HG03460 (cell line): ENCODE data around the gene ATXN1.

Source experiments
- ATAC-seq: cut with Tn5 transposase; IDR thresholded peaks from one replicate; pipeline ENCODE4 v1.9.1; 2021; ENCODE audit not compliant: unreplicated experiment

Gene ATXN1

DNA sequence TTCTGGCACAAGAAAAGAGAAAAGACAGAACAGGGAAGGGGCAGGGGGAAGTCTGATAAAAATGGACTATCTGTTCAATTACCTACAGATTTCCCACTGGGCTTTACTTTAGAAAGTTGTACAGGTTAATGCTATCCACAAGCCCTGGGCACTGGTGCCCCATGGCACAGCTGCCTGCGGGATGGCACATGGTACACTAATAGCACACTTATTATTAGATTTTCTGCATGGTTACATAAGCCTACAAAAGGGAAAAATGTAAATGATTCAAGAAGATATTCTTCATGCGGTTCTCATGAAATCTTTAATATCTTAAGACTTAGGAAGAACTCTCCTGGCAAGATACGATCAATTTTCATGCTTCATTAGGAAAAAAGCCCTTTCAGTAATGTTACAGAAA, 385.4 kb downstream of the ATXN1 start:
- no peak for ATAC-seq

DNA sequence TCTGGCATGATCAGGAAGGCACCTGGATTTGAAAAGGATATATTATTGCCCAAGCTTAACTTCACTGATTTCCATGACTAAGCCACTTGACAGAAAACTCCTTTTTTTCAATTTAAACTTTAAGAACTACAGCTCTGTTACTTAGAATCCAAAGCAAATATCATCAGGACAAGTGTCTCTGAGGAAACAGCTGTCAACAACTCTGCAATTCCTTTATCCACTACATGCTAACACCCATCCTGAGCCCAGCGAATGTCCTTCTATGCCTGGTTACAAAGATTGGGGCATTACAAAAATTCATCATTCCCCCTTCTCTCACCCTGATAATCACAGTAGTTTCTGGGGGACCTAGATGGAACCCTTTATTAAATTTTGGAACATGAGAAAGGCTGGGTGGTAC, 386.1 kb downstream of the ATXN1 start:
- no peak for ATAC-seq

GRCh38 chr6:16374461-16375200, 386.6 kb downstream of the ATXN1 start:
- peak; percentile 64 for ATAC-seq

- no peak for ATAC-seq
Measured at GRCh38 chr6:16374016-16374415, 387.2 kb downstream of the ATXN1 start.

DNA sequence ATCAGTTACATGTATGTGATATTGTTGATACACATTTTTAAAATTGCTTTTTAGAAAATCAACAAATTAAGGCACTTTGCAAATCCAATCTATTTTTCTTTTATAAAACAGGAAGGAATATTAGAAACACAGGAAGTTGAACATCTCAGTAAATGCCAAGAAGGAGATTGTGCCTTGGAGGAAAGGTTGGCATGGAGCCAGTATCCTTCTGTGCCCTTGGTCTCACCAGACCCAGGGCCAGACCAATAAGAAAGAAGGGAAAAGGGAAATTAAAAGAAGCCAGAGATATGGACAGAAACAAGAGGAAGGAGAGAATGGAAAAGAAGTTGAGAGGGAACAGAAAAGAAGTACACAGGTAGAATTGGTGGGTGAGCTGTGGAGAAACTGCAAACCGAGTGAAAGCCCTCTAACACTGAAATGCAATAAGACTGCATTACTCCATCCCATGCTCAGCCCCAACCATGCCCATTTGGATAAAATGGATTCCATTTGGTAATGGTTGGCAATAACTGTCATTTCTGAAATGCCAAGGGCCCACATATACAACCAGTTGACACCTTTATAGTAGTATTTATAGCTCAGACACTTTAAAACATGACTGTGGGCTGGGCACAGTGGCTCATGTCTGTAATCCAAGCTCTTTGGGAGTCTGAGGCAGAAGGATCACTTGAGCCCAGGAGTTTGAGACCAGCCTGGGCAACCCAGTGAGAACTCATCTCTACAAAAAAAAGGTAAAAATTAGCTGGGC, 389.1 kb downstream of the ATXN1 start:
- no peak for ATAC-seq

DNA sequence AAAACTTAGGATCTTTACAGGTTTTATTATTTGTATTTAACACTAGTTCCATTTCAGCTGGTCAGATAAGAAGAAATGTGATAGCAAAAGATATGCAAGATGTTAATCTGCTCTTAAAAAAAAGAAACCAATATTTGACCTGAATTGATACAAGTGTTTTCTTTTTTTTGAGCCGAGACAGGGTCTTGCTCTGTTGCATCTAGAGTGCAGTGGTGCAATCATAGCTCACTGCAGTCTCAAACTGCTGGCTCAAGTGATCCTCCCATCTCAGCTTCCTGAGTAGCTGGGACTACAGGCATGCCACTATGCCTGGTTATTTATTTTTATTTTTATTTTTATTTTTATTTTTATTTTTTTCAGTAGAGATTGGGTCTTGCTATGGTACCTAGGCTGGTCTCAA, 389.9 kb downstream of the ATXN1 start:
- no peak for ATAC-seq

DNA sequence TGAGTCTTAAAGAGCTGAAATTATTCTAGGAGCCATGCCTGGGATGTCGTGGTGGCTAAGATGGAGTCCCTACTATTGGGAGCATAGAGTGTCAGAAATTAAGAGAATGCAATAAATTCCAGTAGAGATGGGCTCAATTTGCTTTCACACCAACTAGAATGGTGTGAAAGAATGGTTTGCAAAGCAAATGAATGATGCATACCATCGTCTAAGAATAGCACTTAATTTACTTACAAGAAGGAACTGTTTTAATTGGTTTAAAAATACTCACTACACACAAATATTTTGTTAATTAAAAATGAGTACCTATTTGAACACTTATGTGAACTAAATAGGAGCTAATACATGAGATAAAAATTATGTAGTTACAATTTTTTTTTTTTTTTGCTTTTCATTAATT, 390.3 kb downstream of the ATXN1 start:
- no peak for ATAC-seq

GRCh38 chr6:16369989-16370388, 391.3 kb downstream of the ATXN1 start:
- no peak for ATAC-seq

- no peak for ATAC-seq
Measured at GRCh38 chr6:16369140-16369745, 392.0 kb downstream of the ATXN1 start.

- ATAC-seq, result no peak
Measured at GRCh38 chr6:16367571-16367970, 393.7 kb downstream of the ATXN1 start.

DNA sequence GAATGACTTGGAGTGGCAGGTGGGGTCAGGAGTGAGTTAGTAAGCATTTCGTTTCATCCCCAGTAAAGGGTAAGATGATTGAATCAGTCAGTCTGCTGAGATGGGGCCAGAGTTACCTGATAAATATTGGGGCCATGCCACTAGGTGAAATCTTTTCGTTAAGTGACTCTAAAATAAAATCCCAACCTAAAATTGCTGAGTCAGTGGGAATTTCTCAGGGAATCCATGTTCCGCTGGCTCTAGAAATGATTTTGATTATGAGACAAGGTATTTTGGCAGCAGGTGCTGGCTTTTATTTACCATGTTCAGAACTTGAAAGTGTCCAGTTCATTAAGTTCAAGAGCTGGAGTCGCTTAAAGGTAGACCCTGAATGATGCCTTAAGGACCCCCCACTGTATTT, 397.5 kb downstream of the ATXN1 start:
- ATAC-seq, result no peak

DNA sequence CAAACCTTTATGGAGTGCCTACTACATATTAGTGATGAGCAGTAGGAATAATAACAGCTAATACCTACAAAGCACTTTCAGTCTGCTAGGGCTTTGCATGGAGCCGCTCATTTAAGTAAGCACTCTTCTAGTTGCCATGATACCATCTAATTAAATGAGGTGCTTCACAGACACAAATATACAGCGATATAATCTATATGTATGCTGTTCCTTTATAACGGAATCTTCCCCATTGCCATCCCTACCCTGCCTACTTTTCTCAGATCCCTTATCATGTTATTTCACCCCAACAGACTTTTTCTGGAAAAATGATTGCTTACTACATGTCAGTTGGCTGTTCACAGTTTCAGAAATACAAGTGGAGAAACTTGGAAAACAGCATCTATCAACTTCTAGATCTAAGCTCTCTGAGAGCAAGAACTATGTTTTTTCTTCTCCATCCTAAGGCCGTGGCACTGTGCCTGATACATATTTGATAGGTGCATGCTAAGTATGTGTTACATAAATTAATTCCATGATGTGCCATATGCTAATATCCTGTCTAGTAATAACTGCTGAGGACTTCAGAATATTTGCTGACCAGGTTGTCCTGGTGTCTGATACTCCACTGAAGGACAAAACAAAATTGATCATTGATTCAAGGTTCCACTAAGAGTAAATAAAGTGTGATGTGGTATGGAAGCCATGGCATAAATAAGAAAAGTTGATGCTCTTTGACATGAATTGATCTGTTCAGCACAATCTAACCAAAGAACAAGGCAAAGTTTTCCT, 398.3 kb downstream of the ATXN1 start:
- ATAC-seq, result no peak

- no peak for ATAC-seq
Measured at GRCh38 chr6:16362296-16362695, 399.0 kb downstream of the ATXN1 start.

DNA sequence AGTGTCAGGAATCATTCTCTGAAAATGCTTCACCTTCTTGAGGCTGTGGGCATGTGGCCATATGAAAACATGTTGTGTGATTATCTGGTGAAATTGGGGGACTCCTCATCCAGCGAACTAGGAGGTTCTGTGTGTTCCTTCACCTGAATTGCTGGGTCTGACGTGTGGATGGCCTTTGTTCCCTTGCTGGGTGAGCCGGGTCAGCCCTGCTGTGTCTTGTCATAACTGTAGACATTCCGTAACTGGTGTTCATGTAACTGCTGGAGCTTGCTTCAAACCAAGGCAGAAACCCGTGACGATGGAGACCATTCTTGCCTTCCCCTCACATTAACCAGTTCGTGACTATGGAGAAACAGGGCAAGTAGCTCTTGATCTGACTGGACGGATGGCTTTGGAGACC, 399.4 kb downstream of the ATXN1 start:
- no peak for ATAC-seq

GRCh38 chr6:16361121-16361520, 400.1 kb downstream of the ATXN1 start:
- no peak for ATAC-seq

GRCh38 chr6:16360365-16360764, 400.9 kb downstream of the ATXN1 start:
- no peak for ATAC-seq

GRCh38 chr6:16359563-16359962, 401.7 kb downstream of the ATXN1 start:
- ATAC-seq, result no peak

GRCh38 chr6:16358531-16359138, 402.6 kb downstream of the ATXN1 start:
- ATAC-seq, result no peak

GRCh38 chr6:16355699-16356446, 405.4 kb downstream of the ATXN1 start:
- ATAC-seq, result no peak

GRCh38 chr6:16355238-16355637, 406.0 kb downstream of the ATXN1 start:
- no peak for ATAC-seq
